NB4 (cell line): ENCODE results near the gene SHISAL1.

ENCODE experiments used
- CTCF ChIP-seq: IDR thresholded peaks from one replicate; pipeline ENCODE4 v1.5.1; 2012; ENCODE audit warnings: low read depth, low read length
- MYC ChIP-seq: IDR thresholded peaks from 2 replicates; pipeline ENCODE4 v1.6.1; 2011; ENCODE audit warnings: low read depth, low read length
- POLR2A ChIP-seq: IDR thresholded peaks from 2 replicates; pipeline ENCODE4 v1.6.1; 2011; ENCODE audit warnings: mild to moderate bottlenecking; ENCODE audit not compliant: insufficient read length; ENCODE audit errors: extremely low read depth
- TF ChIP-seq, protein P1 (sequence below): IDR thresholded peaks from 2 replicates; pipeline ENCODE4 v1.6.1; 2011; ENCODE audit warnings: low read depth, low read length

- TF ChIP-seq CTCF, result no peak
- TF ChIP-seq POLR2A, result no peak
- TF ChIP-seq, protein P1, sequence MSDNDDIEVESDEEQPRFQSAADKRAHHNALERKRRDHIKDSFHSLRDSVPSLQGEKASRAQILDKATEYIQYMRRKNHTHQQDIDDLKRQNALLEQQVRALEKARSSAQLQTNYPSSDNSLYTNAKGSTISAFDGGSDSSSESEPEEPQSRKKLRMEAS, result no peak
- no peak for TF ChIP-seq MYC
These were observed 87.6 kb downstream of the SHISAL1 start for GRCh38 chr22:44225091-44225689.
